Heart right ventricle (tissue), 16 donors: ENCODE measurements around the gene TBC1D3G. TPM values are rescaled to one million over a fixed set of nuclear protein-coding genes. Genes with fewer than 3 reads are reported as not detected.
"Not testable (repeated sequence)": the region's sequence is repeated elsewhere in the genome, so short reads cannot be mapped to it uniquely, and the experiment has no call there.

Experiments
- ATAC-seq, 8 donors: fragments of 200-7000 bp; cut with Tn5 transposase; one replicate each; pipeline ENCODE4 v1.9.1; 2020; ENCODE audit warnings: mild to moderate bottlenecking in 8 of 8, moderate library complexity in 8 of 8, moderate number of reproducible peaks in 1 of 8
- DNase-seq, 2 donors: peaks; one replicate each; pipeline ENCODE4 v3.0.0-alpha.2; 2020
- H3K27ac ChIP-seq, 10 donors: fragments of 200-600 bp; sonication (generic) in 2 of 10; one replicate each; pipeline versions ENCODE4 v1.5.0 to v1.8.0; 2020 to 2022; ENCODE audit warnings: mild to moderate bottlenecking in 3 of 10
- H3K27me3 ChIP-seq, 7 donors: fragments of 200-600 bp; one replicate each; pipeline ENCODE4 v1.8.0; 2021 to 2022; ENCODE audit warnings: mild to moderate bottlenecking in 2 of 7
- H3K36me3 ChIP-seq, 9 donors: fragments of 200-600 bp; sonication (generic) in 1 of 9; one replicate each; pipeline versions ENCODE4 v1.5.0 to v1.8.0; 2020 to 2022; ENCODE audit warnings: mild to moderate bottlenecking in 2 of 9
- H3K4me1 ChIP-seq, 9 donors: fragments of 200-600 bp; sonication (generic) in 1 of 9; one replicate each; pipeline versions ENCODE4 v1.5.0 to v1.8.0; 2020 to 2022; ENCODE audit warnings: mild to moderate bottlenecking in 4 of 9
- H3K4me3 ChIP-seq, 10 donors: fragments of 200-600 bp; sonication (generic) in 2 of 10; one replicate each; pipeline versions ENCODE4 v1.5.0 to v1.8.0; 2020 to 2022; ENCODE audit warnings: mild to moderate bottlenecking in 7 of 10, moderate library complexity in 2 of 10
- H3K9me3 ChIP-seq, 11 donors: fragments of 200-600 bp in 10 of 11; sonication (generic) in 2 of 11; one replicate each; pipeline versions ENCODE4 v1.5.0 to v1.8.0; 2013 to 2022; ENCODE audit warnings: mild to moderate bottlenecking in 2 of 11, control low read depth in 1 of 11, moderate library complexity in 1 of 11
- WGBS, 2 donors: extraction: QIAGEN DNeasy Blood & Tissue Kit; methylation state at CpG; one replicate each; pipeline ENCODE4 v1.1.7; 2013; ENCODE audit warnings: inconsistent platforms in 1 of 2; 5-methylcytosine and 5-hydroxymethylcytosine counted together
- intact Hi-C, 10 donors: fragments of 100-400 bp; cut with DNase I; formaldehyde crosslinking; loops; one replicate each; pipeline versions ENCODE4 v1.11.1 to v1.14.2; 2022
- long read RNA-seq, 3 donors: library from polyadenylated mRNA; unstranded; transcript quantifications; one replicate each; pipeline ENCODE4 v2.0.0, GENCODE V29; 2020 to 2021
- polyA plus RNA-seq, 2 donors: library from polyadenylated mRNA; stranded (reverse); fragments of 200-250 nt; gene quantifications; one replicate each; pipeline ENCODE4 v1.2.3, GENCODE V29; 2013
- total RNA-seq, 10 donors: library from RNA; stranded (reverse); fragmentation: NEBNext Ultra II Directional in 3 of 10; extraction: Animal tissue kit (Norgen Biotek cat#: 25700) in 3 of 10; gene quantifications; one replicate each; pipeline versions ENCODE4 v1.2.1 to v1.2.4, GENCODE V29; 2021 to 2023
- donor health status: Arrhythmogenic right ventricular cardiomyopathy.
- donor health status: ischemic (EF 13 %, LVEDD 7.1; RV severe dilation, severe dysfunction).
- donor health status: healthy with polysubstance abuse.
- donor health status: DM: no; HTN: yes; CAD: no.
- donor health status: DM: no; HTN: no; CAD: no.
- donor health status: ischemic (EF 25% LVEDD 6.9; RV normal size, moderate dysfunction).
- donor health status: ischemic (EF 25% LVEDD 5.7; RV mildly dilated, moderate dysfunction).
- donor health status: healthy.
- donor health status: DM: yes; HTN: yes; CAD: no.
- donor health status: Ischemic cardiomyopathy.
- donor health status: ischemic (EF 35%, LVEDD 5.7; RV mildly dilated, moderate dysfunction).
- donor health status: nonischemic (EF 11% LVEDD 7.7; RV severe dilation, severe dysfunction).
- donor health status: DM: yes; HTN: yes; CAD: no.
- donor health status: PGD.
- donor health status: ischemic (EF 29% LVEDD 5.4; RV normal size, mild dysfunction).
- donor health status: nonischemic (EF 23%, LVEDD 6.1; RV moderate dilation, normal function).

Gene TBC1D3G
- under 1 TPM in 1 of 10 donors, not detected in 9; 0.97 TPM for total RNA-seq
- polyA plus RNA-seq, result 10 to 100 TPM in 1 of 2 donors, not detected in 1; 12.7 TPM
- long read RNA-seq, donor 1, result 0 reads
- long read RNA-seq, donor 2, result 0 reads
- long read RNA-seq, donor 3, result 0 reads

GRCh38 chr17:36323584-36323983, at the start of gene TBC1D3G:
Gene TBC1D3G, plus strand, starts transcription at chr17:36323884. Its CDS starts 1,528 bp downstream, at chr17:36325412.
- H3K9me3 ChIP-seq, H3K4me3 ChIP-seq, H3K27me3 ChIP-seq, intact Hi-C loops, H3K36me3 ChIP-seq, DNase-seq, ATAC-seq, H3K4me1 ChIP-seq, H3K27ac ChIP-seq: not testable (repeated sequence)
- no CpG with 5 or more reads among the region's 9 CpGs for WGBS, 2 donors

DNA sequence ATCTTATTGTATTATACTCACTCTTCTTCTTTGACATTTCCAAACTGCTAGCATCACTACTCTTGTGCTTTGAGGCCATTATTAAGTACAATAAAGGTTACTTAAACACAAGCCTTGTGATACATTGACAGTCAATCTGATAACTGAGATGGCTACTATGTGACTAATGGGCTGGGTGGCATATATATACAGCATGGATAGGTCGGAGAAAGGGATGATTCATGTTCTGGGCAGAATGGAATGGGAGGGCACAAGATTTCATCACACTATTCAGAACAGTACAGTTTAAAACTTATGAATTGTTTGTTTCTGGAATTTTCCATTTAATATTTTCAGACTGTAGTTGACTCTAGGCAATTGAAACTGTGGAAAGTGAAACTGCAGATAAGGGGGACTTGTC, 40.4 kb upstream of the TBC1D3G start:
- H3K9me3 ChIP-seq, H3K4me1 ChIP-seq, H3K4me3 ChIP-seq, H3K27me3 ChIP-seq, intact Hi-C loops, H3K27ac ChIP-seq, H3K36me3 ChIP-seq, DNase-seq: not testable (repeated sequence)
- no CpG with 5 or more reads among the region's 1 CpG for WGBS, 2 donors
- ATAC-seq, result peak in 1 of 8 donors; percentile 76

GRCh38 chr17:36284219-36284618, 39.5 kb upstream of the TBC1D3G start:
- H3K4me1 ChIP-seq, H3K9me3 ChIP-seq, DNase-seq, H3K36me3 ChIP-seq, H3K27ac ChIP-seq, H3K4me3 ChIP-seq, H3K27me3 ChIP-seq, ATAC-seq, intact Hi-C loops: not testable (repeated sequence)
- 100% methylated on average over 3 of the region's 5 CpGs; no CpG with 5 or more reads in 1 of the 2 donors for WGBS, 2 donors

DNA sequence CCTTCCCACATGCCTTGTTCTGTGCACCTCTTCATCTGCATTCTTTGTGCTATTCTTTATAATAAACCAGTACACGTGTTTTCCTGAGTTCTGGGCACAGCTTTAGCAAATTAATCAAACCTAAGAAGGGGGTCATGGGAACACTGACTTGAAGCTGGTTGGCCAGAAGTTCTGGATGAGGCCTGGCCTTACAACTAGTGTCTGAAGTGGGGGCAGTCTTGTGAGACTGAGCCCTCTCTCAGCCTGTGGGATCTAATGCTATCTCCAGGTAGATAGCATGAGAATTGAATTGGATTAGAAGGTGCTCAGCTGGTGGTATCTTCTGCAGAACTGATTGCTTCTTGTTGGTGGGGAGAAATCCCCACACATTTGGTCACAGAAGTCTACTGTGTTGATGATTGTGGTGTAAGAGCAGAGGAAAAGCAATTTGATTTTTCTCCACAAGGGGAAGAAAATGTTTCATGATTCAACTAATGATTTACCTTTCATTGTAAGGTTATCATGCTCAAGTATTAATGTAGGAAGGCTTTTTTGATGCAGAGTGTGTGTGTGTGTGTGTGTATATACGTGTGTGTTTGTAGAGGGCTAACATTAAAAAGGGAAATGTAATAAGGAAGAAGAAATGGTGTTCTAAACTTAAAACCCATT, 33.6 kb upstream of the TBC1D3G start:
- H3K36me3 ChIP-seq, H3K27me3 ChIP-seq, H3K27ac ChIP-seq, H3K4me3 ChIP-seq, intact Hi-C loops, DNase-seq, ATAC-seq, H3K9me3 ChIP-seq, H3K4me1 ChIP-seq: not testable (repeated sequence)
- 91% methylated on average over 1 of the region's 2 CpGs for WGBS, 2 donors

DNA sequence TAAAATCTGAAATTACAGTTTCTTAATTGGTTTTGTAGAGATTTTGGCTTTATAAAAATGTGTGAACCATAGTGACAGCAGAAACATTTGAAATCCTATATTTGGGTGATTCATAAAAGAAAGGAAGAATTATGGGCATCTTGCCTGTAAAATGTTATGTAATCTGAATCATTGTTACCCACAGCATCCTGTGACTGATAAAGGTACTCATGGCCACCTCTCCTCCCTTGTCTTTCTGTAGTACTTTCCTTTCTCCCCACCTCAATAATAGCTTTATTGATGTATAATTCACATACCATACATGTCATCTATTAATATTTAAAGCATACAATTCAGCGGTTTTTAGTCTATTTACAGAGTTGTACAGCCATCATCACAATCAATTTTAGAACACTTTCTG, 28.5 kb upstream of the TBC1D3G start:
- DNase-seq, H3K4me1 ChIP-seq, H3K27ac ChIP-seq, H3K27me3 ChIP-seq, H3K4me3 ChIP-seq, ATAC-seq, intact Hi-C loops, H3K36me3 ChIP-seq, H3K9me3 ChIP-seq: not testable (repeated sequence)
- no CpG with 5 or more reads among the region's 1 CpG for WGBS, 2 donors

DNA sequence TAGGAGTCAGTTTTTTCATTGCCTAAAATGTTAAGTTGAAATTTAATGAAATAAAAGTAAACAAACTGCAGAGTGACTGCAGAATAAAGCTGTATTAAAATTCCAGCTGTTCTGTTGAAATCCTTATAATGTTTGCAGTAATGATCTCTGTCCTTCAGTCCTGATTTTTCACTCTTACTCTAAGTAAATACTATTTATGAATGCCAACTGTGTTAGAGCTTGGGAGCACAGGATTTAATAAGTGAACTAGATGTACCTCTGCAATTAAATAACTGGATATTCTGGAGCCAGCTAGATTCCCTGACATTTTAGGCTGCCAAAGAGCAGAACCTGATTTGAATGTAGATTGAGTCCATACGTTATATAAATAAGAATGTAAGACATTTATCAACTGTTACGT, 7.9 kb upstream of the TBC1D3G start:
- H3K4me3 ChIP-seq, H3K27ac ChIP-seq, H3K9me3 ChIP-seq, H3K36me3 ChIP-seq, H3K4me1 ChIP-seq, intact Hi-C loops, DNase-seq, ATAC-seq, H3K27me3 ChIP-seq: not testable (repeated sequence)
- WGBS, 2 donors, result no CpG with 5 or more reads among the region's 2 CpGs

GRCh38 chr17:36362496-36362895, 38.8 kb downstream of the TBC1D3G start:
- intact Hi-C loops, H3K27ac ChIP-seq, H3K9me3 ChIP-seq, H3K36me3 ChIP-seq, H3K4me3 ChIP-seq, H3K4me1 ChIP-seq, ATAC-seq, H3K27me3 ChIP-seq, DNase-seq: not testable (repeated sequence)
- 100% methylated on average over 1 of the region's 6 CpGs; no CpG with 5 or more reads in 1 of the 2 donors for WGBS, 2 donors

GRCh38 chr17:36375938-36376337, 52.3 kb downstream of the TBC1D3G start:
- ATAC-seq, H3K4me1 ChIP-seq, DNase-seq, H3K9me3 ChIP-seq, H3K27me3 ChIP-seq, H3K36me3 ChIP-seq, H3K4me3 ChIP-seq, H3K27ac ChIP-seq, intact Hi-C loops: not testable (repeated sequence)
- WGBS, 2 donors, result no CpG with 5 or more reads among the region's 7 CpGs

Other genes starting within 250 kb of the TBC1D3G start
- 10 to 100 TPM in 2 of 10 donors, under 1 TPM in 5, not detected in 3; 0.24 to 12.3 (median 0.52) TPM for gene CCL3, start 233.7 kb upstream of the TBC1D3G start, total RNA-seq
- under 1 TPM in 1 of 2 donors, not detected in 1; 0.83 TPM for gene CCL3, start 233.7 kb upstream of the TBC1D3G start, polyA plus RNA-seq
- gene CCL4, start 220.1 kb upstream of the TBC1D3G start, total RNA-seq, result 10 to 100 TPM in 2 of 10 donors, under 1 TPM in 8; 0.32 to 18.2 (median 0.74) TPM
- 1 to 10 TPM in 1 of 2 donors, under 1 TPM in 1; 0.80 to 1.0 TPM for gene CCL4, start 220.1 kb upstream of the TBC1D3G start, polyA plus RNA-seq
- 1 to 10 TPM in 9 of 10 donors, under 1 TPM in 1; 0.94 to 2.9 (median 1.7) TPM for gene TBC1D3B, start 147.2 kb upstream of the TBC1D3G start, total RNA-seq
- 1 to 10 TPM in 1 of 2 donors, under 1 TPM in 1; 0.42 to 5.9 TPM for gene TBC1D3B, start 147.2 kb upstream of the TBC1D3G start, polyA plus RNA-seq
- gene CCL3L1, start 127.1 kb upstream of the TBC1D3G start, total RNA-seq, result 1 to 10 TPM in 1 of 10 donors, under 1 TPM in 3, not detected in 6; 0.31 to 7.5 (median 0.92) TPM
- under 1 TPM in 1 of 2 donors, not detected in 1; 0.10 TPM for gene CCL3L1, start 127.1 kb upstream of the TBC1D3G start, polyA plus RNA-seq
- 10 to 100 TPM in 1 of 10 donors, 1 to 10 TPM in 1, under 1 TPM in 2, not detected in 6; 0.62 to 17.1 (median 1.0) TPM for gene CCL4L2, start 112.8 kb upstream of the TBC1D3G start, total RNA-seq
- under 1 TPM in 1 of 2 donors, not detected in 1; 0.12 TPM for gene CCL4L2, start 112.8 kb upstream of the TBC1D3G start, polyA plus RNA-seq
- under 1 TPM in 5 of 10 donors, not detected in 5; 0.19 to 0.68 (median 0.42) TPM for gene TBC1D3I, start 59.3 kb upstream of the TBC1D3G start, total RNA-seq
- under 1 TPM in 1 of 2 donors, not detected in 1; 0.23 TPM for gene TBC1D3I, start 59.3 kb upstream of the TBC1D3G start, polyA plus RNA-seq
- not detected for gene TBC1D3H, start 64.6 kb downstream of the TBC1D3G start, total RNA-seq
- not detected for gene TBC1D3H, start 64.6 kb downstream of the TBC1D3G start, polyA plus RNA-seq
- 10 to 100 TPM; 17.1 to 27.0 (median 23.0) TPM for gene ZNHIT3, start 162.8 kb downstream of the TBC1D3G start, total RNA-seq
- gene ZNHIT3, start 162.8 kb downstream of the TBC1D3G start, polyA plus RNA-seq, result 10 to 100 TPM; 12.0 to 34.0 TPM
- 10 to 100 TPM in 9 of 10 donors, 1 to 10 TPM in 1; 8.8 to 22.9 (median 13.9) TPM for gene MYO19, start 211.0 kb downstream of the TBC1D3G start, total RNA-seq
- gene MYO19, start 211.0 kb downstream of the TBC1D3G start, polyA plus RNA-seq, result 10 to 100 TPM; 15.6 to 40.4 TPM
- 10 to 100 TPM in 1 of 10 donors, 1 to 10 TPM in 9; 4.0 to 10.2 (median 6.5) TPM for gene PIGW, start 211.1 kb downstream of the TBC1D3G start, total RNA-seq
- gene PIGW, start 211.1 kb downstream of the TBC1D3G start, polyA plus RNA-seq, result 1 to 10 TPM; 2.5 to 5.1 TPM
- 10 to 100 TPM; 35.6 to 51.2 (median 48.1) TPM for gene GGNBP2, start 221.0 kb downstream of the TBC1D3G start, total RNA-seq
- 10 to 100 TPM; 25.9 to 41.3 TPM for gene GGNBP2, start 221.0 kb downstream of the TBC1D3G start, polyA plus RNA-seq